GM10248 (cell line): ENCODE measurements around the gene PCDH1.

Experiments
- CTCF ChIA-PET: fragments of 300-600 bp; sonication (Branson Sonifier 250); formaldehyde crosslinking; extraction: SDS; loops from one replicate; lab custom pipeline; 2021; ENCODE audit warnings: antibody characterized with exemption; lab: Yijun Ruan, JAX
- POLR2A ChIA-PET: fragments of 350-650 bp; sonication (Branson Sonifier 250); formaldehyde crosslinking; extraction: SDS; loops from one replicate; lab custom pipeline; 2020; ENCODE audit warnings: antibody characterized with exemption; lab: Yijun Ruan, JAX
- DNase-seq: peaks from one replicate; pipeline ENCODE4 v3.0.0; 2012; ENCODE audit errors: extremely low spot score
- TF ChIP-seq, protein P1 (sequence below): IDR thresholded peaks from 2 replicates; pipeline ENCODE4 v1.5.1; 2012; ENCODE audit warnings: mild to moderate bottlenecking, low read depth; ENCODE audit errors: extremely low read depth, missing control alignments, control extremely low read depth

PCDH1 gene

DNA sequence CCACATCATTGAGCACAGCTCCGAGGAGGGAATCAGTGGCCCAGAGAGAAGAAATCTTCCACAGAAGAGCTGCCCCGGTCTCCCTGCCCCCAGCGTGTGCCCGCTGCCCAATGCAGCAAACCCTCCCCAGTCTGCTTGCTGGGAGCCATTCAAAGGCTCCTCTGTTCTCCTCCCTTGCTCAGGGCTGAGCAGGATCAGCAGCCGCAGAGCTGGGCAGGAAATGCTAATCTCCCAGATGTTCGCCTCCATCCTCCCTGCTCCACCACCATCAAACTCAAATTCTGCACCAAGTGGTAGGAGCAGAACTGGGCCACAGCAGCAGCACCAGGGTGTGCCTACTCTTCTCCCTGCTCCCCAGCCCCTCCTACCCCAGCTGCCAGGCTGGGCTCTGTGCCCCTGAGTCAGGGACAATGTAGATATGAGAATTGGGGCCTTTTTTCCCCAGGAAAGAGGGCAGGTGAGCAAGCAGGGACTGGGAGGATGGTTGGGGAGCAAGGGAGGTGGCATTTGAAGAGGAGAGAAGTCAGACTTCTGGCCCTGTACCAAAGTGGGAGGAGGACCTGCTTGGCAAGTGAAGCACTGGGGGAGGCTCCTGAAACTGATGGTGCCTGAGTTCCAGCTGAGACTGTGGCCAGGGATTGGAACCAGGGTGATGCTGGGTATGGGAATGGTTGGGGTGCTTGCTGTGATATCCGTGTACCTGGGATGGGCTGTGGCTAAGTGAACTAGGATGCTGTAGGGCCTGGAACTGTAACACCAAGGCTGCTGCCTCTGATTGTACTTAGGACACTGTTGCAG is 1.9 kb upstream of the PCDH1 start:
- TF ChIP-seq, protein P1, sequence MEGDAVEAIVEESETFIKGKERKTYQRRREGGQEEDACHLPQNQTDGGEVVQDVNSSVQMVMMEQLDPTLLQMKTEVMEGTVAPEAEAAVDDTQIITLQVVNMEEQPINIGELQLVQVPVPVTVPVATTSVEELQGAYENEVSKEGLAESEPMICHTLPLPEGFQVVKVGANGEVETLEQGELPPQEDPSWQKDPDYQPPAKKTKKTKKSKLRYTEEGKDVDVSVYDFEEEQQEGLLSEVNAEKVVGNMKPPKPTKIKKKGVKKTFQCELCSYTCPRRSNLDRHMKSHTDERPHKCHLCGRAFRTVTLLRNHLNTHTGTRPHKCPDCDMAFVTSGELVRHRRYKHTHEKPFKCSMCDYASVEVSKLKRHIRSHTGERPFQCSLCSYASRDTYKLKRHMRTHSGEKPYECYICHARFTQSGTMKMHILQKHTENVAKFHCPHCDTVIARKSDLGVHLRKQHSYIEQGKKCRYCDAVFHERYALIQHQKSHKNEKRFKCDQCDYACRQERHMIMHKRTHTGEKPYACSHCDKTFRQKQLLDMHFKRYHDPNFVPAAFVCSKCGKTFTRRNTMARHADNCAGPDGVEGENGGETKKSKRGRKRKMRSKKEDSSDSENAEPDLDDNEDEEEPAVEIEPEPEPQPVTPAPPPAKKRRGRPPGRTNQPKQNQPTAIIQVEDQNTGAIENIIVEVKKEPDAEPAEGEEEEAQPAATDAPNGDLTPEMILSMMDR: no peak
- POLR2A ChIA-PET: interaction anchor here (1.5 kb wide), 1 partner anchor 188 kb away, joined by 3 read pairs; no protein-coding TSS in a partner anchor
- no peak for DNase-seq

DNA sequence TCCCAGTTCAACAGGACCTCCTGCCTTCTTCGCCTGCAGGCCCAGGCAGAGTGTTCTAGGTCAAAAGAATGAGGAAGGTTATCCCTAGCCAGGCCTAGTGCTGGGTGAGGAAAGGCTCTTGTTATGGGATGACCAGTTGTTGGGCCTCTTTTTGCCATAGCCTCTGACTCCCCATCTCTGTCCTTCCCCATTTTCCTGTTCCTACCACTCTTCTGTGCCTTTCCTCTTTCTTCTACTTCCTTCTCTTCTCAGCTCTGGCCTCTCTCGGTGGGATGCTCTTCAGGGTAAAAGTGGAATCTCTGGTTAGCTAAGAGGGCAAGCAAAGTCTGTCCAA is 1.2 kb upstream of the PCDH1 start:
- no peak for DNase-seq
- POLR2A ChIA-PET: interaction anchor here (1.5 kb wide), 1 partner anchor 187 kb away, joined by 3 read pairs; no protein-coding TSS in a partner anchor
- CTCF ChIA-PET: interaction anchor here (0.6 to 8.4 kb wide), 59 partner anchors 8 to 959 kb away, joined by 3 to 158 read pairs (median 4); partner anchors contain the start of genes DELE1 and RNF14
- TF ChIP-seq, protein P1: no peak

More for the DNA sequence above, 1.9 kb upstream of the PCDH1 start:
- CTCF ChIA-PET: interaction anchor here (0.6 to 8.4 kb wide), 45 partner anchors 8 to 958 kb away, joined by 3 to 158 read pairs (median 5); partner anchors contain the start of genes DELE1 and RNF14

DNA sequence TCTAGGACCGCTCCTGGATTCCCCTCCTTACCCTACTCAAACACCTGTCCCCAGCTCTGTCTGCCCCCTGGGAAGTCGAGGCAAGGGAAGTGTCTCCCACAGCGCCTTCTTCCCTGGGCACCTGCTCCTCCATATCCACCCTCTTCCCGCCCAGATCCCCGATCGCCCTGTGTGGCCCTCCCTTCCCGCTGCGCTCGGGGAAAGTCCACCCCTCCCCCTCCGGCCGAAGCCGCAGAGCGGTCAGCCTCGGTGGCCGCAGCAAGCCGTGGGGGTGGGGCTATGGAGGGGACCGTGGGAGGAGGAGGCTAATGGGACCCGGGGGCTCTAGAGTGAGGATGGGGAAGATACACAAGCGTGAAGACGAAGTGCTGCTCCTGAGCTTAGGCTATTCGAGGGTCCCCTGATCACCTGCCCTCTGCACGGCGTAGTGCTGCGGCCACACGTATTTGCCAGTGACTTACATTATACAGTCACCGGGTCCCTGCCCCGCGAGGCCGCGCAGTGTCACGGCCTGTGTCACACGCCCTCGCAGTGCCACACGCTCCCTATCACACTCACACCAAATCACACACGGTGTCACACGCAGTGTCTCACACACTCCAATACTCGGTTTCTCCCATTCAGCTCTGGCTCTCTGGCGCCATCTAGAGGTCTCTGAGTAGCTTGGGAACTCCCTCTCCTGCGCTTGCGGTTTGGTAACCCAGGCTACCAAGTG is 658 bp upstream of the PCDH1 start:
- ChIA-PET POLR2A (interaction anchor here (1.5 kb wide), 1 partner anchor 187 kb away, joined by 3 read pairs; no protein-coding TSS in a partner anchor), CTCF (interaction anchor here (0.6 to 8.4 kb wide), 65 partner anchors 9 to 465 kb away, joined by 3 to 158 read pairs (median 4); partner anchors contain the start of genes DELE1 and RNF14)
- DNase-seq: peak; percentile 84
- TF ChIP-seq, protein P1: peak; percentile 89

DNA sequence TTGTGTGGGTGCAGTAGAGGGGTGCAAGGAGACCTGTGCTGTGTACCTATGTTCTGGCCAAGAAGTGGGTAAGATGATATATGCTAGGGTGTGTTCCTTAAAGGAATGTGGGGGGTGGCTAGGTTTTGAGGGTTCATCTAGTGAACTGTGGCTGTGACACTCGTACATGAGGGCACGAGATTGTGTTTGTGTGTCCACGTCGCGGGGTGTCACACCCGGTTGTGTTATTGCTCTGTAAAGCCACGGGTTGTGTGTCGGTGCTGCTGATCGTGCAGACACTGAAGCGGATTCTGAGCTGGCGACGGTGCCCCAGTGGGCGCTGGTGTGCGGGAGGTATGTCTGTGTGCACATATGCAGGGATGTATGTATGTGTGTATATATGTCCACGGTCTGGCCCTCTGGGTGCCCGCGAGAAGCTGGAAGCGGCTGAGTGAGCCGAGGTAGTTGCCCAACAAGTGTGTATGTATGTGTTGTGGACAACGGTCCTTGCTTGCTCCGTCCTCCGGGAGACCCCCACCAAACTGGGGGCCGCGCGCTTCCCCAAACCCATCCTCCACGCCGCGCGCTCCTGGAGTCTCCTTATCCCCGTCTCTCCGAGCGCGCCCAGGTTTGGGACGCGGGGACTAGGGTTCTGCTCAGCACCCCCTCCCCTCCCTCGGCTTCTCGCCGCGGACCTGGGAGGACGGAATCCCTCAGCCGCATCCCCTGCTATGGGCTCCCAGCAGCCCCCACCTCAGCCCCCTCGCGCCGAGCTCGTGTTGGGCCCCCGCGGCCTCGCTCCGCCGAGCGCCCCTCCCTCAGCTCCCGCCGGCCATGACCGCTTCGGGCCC is 639 bp downstream of the PCDH1 start:
- ChIA-PET POLR2A (no interaction called here), CTCF (interaction anchor here (1.0 to 8.4 kb wide), 19 partner anchors 9 to 183 kb away, joined by 3 to 158 read pairs (median 8); no protein-coding TSS in a partner anchor)
- TF ChIP-seq, protein P1: no peak
- no peak for DNase-seq

DNA sequence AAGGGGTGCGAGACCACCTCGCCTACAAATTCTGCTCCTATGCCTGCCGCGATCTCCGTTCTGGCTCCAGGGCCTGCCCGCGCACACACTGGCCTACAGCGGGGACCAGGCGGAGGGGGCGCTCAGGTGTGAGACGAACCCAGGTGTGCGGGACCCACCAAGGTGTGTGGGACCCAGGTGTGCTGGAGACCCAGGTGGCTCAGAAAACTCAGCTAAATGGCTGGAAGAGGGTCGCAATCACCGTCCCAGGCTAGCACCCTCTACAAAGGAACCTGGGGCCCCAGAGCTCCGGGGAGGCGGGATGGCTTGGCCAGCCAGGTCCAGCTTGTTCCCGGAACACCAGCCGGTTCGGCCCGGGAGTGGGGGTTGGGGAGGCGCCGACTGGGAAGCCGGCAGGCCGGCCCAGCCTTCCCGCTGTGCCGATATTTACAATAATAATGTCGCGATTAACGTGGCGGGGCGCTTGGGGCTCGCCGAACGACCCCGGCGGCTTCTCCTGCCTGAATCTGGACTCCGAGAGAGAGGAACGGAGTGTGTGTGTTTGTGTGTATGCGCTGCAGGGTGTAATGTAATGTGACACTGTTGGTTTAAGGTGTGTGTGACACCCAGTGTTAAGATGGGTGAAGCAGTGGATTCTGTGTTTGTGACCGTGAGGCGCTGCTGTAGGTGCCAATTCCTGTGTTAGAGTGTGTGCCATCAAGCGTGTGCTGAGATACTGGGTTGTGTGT is 1.4 kb downstream of the PCDH1 start:
- CTCF ChIA-PET: interaction anchor here (1.1 to 8.4 kb wide), 5 partner anchors 8 to 183 kb away, joined by 3 to 158 read pairs (median 23); no protein-coding TSS in a partner anchor
- no peak for DNase-seq
- TF ChIP-seq, protein P1: no peak
- POLR2A ChIA-PET: interaction anchor here (0.5 to 0.6 kb wide), 2 partner anchors 9 to 258 kb away, joined by 6 read pairs; no protein-coding TSS in a partner anchor
